ENCODE data around the gene PDZD11.
"Not testable (repeated sequence)": the region's sequence is repeated elsewhere in the genome, so short reads cannot be mapped to it uniquely, and the experiment has no call there.

PDZD11 gene

GRCh38 chrX:70289793-70290770, at the start of gene PDZD11, which contains the start of gene KIF4A:
Gene PDZD11, minus strand, starts transcription at chrX:70289927. Its CDS starts 586 bp downstream, at chrX:70289341.
Gene KIF4A, plus strand, starts transcription at chrX:70290104. Its CDS starts 355 bp downstream, at chrX:70290459.
- in situ Hi-C loops (cut with HindIII; ENCODE audit: low pct_unique_long_range_greater_than_20kb, low sequenced_read_pairs) = no loop called here
- DNase-seq (ENCODE audit: low read depth in 1 of 2, low spot score in 1 of 2) = peak; percentile 71 to 86
- no peak for TF ChIP-seq JUND (IDR thresholded peaks at IDR 0.05; ENCODE audit: low read depth)

GRCh38 chrX:70338290-70338689, 48.6 kb upstream of the PDZD11 start:
- in situ Hi-C loops (cut with HindIII; ENCODE audit: low pct_unique_long_range_greater_than_20kb, low sequenced_read_pairs) = no loop called here
- TF ChIP-seq JUND (IDR thresholded peaks at IDR 0.05; ENCODE audit: low read depth) = no peak
- DNase-seq (ENCODE audit: low read depth in 1 of 2, low spot score in 1 of 2) = no peak

- no peak for DNase-seq (ENCODE audit: low read depth in 1 of 2, low spot score in 1 of 2)
- no peak for TF ChIP-seq JUND (IDR thresholded peaks at IDR 0.05; ENCODE audit: low read depth)
- in situ Hi-C loops (cut with HindIII; ENCODE audit: low pct_unique_long_range_greater_than_20kb, low sequenced_read_pairs) = no loop called here
Measured at GRCh38 chrX:70336767-70337166, 47.0 kb upstream of the PDZD11 start.

- in situ Hi-C loops (cut with HindIII; ENCODE audit: low pct_unique_long_range_greater_than_20kb, low sequenced_read_pairs) = no loop called here
- no peak for DNase-seq (ENCODE audit: low read depth in 1 of 2, low spot score in 1 of 2)
- TF ChIP-seq JUND (IDR thresholded peaks at IDR 0.05; ENCODE audit: low read depth) = no peak
Measured at GRCh38 chrX:70332600-70332999, 42.9 kb upstream of the PDZD11 start.

GRCh38 chrX:70331161-70331560, 41.4 kb upstream of the PDZD11 start:
- in situ Hi-C loops (cut with HindIII; ENCODE audit: low pct_unique_long_range_greater_than_20kb, low sequenced_read_pairs) = no loop called here
- no peak for DNase-seq (ENCODE audit: low read depth in 1 of 2, low spot score in 1 of 2)
- no peak for TF ChIP-seq JUND (IDR thresholded peaks at IDR 0.05; ENCODE audit: low read depth)

- TF ChIP-seq JUND (IDR thresholded peaks at IDR 0.05; ENCODE audit: low read depth) = no peak
- in situ Hi-C loops (cut with HindIII; ENCODE audit: low pct_unique_long_range_greater_than_20kb, low sequenced_read_pairs) = no loop called here
- no peak for DNase-seq (ENCODE audit: low read depth in 1 of 2, low spot score in 1 of 2)
Measured at GRCh38 chrX:70324326-70324725, 34.6 kb upstream of the PDZD11 start.

- DNase-seq (ENCODE audit: low read depth in 1 of 2, low spot score in 1 of 2); in situ Hi-C loops (cut with HindIII; ENCODE audit: low pct_unique_long_range_greater_than_20kb, low sequenced_read_pairs): not testable (repeated sequence)
Measured at GRCh38 chrX:70323628-70324027, 33.9 kb upstream of the PDZD11 start.

- TF ChIP-seq JUND (IDR thresholded peaks at IDR 0.05; ENCODE audit: low read depth) = no peak
- no peak for DNase-seq (ENCODE audit: low read depth in 1 of 2, low spot score in 1 of 2)
- in situ Hi-C loops (cut with HindIII; ENCODE audit: low pct_unique_long_range_greater_than_20kb, low sequenced_read_pairs) = no loop called here
Measured at GRCh38 chrX:70322784-70323183, 33.1 kb upstream of the PDZD11 start.

GRCh38 chrX:70313503-70313902, 23.8 kb upstream of the PDZD11 start:
- TF ChIP-seq JUND (IDR thresholded peaks at IDR 0.05; ENCODE audit: low read depth) = no peak
- in situ Hi-C loops (cut with HindIII; ENCODE audit: low pct_unique_long_range_greater_than_20kb, low sequenced_read_pairs) = no loop called here
- no peak for DNase-seq (ENCODE audit: low read depth in 1 of 2, low spot score in 1 of 2)

- in situ Hi-C loops (cut with HindIII; ENCODE audit: low pct_unique_long_range_greater_than_20kb, low sequenced_read_pairs) = no loop called here
- DNase-seq (ENCODE audit: low read depth in 1 of 2, low spot score in 1 of 2) = no peak
- no peak for TF ChIP-seq JUND (IDR thresholded peaks at IDR 0.05; ENCODE audit: low read depth)
Measured at GRCh38 chrX:70301716-70302115, 12.0 kb upstream of the PDZD11 start.

- in situ Hi-C loops (cut with HindIII; ENCODE audit: low pct_unique_long_range_greater_than_20kb, low sequenced_read_pairs) = no loop called here
- no peak for TF ChIP-seq JUND (IDR thresholded peaks at IDR 0.05; ENCODE audit: low read depth)
- no peak for DNase-seq (ENCODE audit: low read depth in 1 of 2, low spot score in 1 of 2)
Measured at GRCh38 chrX:70293621-70294020, 3.9 kb upstream of the PDZD11 start.

GRCh38 chrX:70292788-70293187, 3.1 kb upstream of the PDZD11 start:
- in situ Hi-C loops (cut with HindIII; ENCODE audit: low pct_unique_long_range_greater_than_20kb, low sequenced_read_pairs) = no loop called here
- DNase-seq (ENCODE audit: low read depth in 1 of 2, low spot score in 1 of 2) = no peak
- TF ChIP-seq JUND (IDR thresholded peaks at IDR 0.05; ENCODE audit: low read depth) = no peak

GRCh38 chrX:70289168-70289792, 447 bp downstream of the PDZD11 start:
- in situ Hi-C loops (cut with HindIII; ENCODE audit: low pct_unique_long_range_greater_than_20kb, low sequenced_read_pairs) = no loop called here
- no peak for DNase-seq (ENCODE audit: low read depth in 1 of 2, low spot score in 1 of 2)
- TF ChIP-seq JUND (IDR thresholded peaks at IDR 0.05; ENCODE audit: low read depth) = no peak

All from T47D (cell line).